Mucosa of stomach (tissue), 1 donor: ENCODE data around the gene BHLHE23.

ENCODE experiments used
- H3K27me3 ChIP-seq: one replicate; pipeline ENCODE4 v1.7.0; 2013; ENCODE audit warnings: mild to moderate bottlenecking, low read length; ENCODE audit not compliant: control insufficient read depth, insufficient read depth
- H3K36me3 ChIP-seq: one replicate; pipeline ENCODE4 v1.7.0; 2013; ENCODE audit warnings: low read length; ENCODE audit not compliant: control insufficient read depth, insufficient read depth
- H3K4me1 ChIP-seq: one replicate; pipeline ENCODE4 v1.7.0; 2013; ENCODE audit warnings: mild to moderate bottlenecking, low read length; ENCODE audit not compliant: control insufficient read depth, insufficient read depth
- H3K4me3 ChIP-seq: one replicate; pipeline ENCODE4 v1.7.0; 2013; ENCODE audit warnings: low read length
- H3K9ac ChIP-seq: one replicate; pipeline ENCODE4 v1.7.0; 2013; ENCODE audit warnings: mild to moderate bottlenecking, low read length, moderate library complexity
- H3K9me3 ChIP-seq: one replicate; pipeline ENCODE4 v1.7.0; 2013; ENCODE audit warnings: mild to moderate bottlenecking, low read length, moderate library complexity; ENCODE audit not compliant: control insufficient read depth
- donor health status: Pancreatic carcinoma.

Gene BHLHE23

GRCh38 chr20:62976886-62977285 is 29.9 kb downstream of the BHLHE23 start:
- H3K27me3 ChIP-seq: peaks cover 87% of the 10 kb centered on the region
- peaks cover 5% of the 10 kb centered on the region for H3K4me1 ChIP-seq
- H3K9me3 ChIP-seq: no peaks in the 10 kb centered on the region
- no peak overlapping the region for H3K4me3 ChIP-seq
- no peak overlapping the region for H3K9ac ChIP-seq
- no peaks in the 10 kb centered on the region for H3K36me3 ChIP-seq

DNA sequence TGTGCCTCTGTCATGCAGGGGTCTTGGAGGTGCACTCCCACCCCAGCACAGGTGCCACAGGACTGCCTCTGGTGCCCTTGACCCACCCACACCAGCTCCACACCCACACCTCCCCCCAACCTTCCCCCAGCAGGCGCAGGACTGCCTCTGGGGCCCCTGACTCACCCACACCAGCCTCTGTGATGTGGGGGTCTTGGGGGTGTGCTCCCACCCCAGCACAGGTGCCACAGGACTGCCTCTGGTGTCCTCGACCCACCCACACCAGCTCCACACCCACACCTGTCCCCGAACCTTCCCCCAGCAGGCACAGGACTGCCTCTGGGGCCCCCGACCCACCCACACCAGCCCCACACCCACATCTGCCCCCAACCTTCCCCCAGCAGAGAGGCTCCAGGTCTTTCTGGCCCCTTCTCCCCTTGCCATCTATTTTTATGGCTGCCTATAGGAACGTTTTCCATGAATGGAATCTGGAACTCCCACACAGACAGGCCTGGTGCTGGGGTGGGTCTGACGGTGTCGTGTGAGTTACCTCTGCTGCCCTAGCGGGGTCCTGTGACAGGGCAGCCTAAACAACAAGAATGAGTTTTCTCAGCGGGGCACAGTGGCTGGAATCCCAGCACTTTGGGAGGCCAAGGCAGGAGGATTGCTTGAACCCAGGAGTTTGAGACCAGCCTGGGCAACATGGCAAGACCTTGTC is 30.8 kb downstream of the BHLHE23 start:
- Histone ChIP-seq H3K4me1 (peaks cover 5% of the 10 kb centered on the region), H3K9me3 (no peaks in the 10 kb centered on the region), H3K27me3 (peaks cover 86% of the 10 kb centered on the region), H3K4me3 (no peak overlapping the region), H3K36me3 (no peaks in the 10 kb centered on the region), H3K9ac (no peak overlapping the region)

- H3K4me3 ChIP-seq: no peak overlapping the region
- H3K36me3 ChIP-seq: no peaks in the 10 kb centered on the region
- peaks cover 5% of the 10 kb centered on the region for H3K4me1 ChIP-seq
- no peak overlapping the region for H3K9ac ChIP-seq
- peaks cover 88% of the 10 kb centered on the region for H3K27me3 ChIP-seq
- H3K9me3 ChIP-seq: no peaks in the 10 kb centered on the region
Observed at GRCh38 chr20:62975251-62975760, 31.5 kb downstream of the BHLHE23 start.

DNA sequence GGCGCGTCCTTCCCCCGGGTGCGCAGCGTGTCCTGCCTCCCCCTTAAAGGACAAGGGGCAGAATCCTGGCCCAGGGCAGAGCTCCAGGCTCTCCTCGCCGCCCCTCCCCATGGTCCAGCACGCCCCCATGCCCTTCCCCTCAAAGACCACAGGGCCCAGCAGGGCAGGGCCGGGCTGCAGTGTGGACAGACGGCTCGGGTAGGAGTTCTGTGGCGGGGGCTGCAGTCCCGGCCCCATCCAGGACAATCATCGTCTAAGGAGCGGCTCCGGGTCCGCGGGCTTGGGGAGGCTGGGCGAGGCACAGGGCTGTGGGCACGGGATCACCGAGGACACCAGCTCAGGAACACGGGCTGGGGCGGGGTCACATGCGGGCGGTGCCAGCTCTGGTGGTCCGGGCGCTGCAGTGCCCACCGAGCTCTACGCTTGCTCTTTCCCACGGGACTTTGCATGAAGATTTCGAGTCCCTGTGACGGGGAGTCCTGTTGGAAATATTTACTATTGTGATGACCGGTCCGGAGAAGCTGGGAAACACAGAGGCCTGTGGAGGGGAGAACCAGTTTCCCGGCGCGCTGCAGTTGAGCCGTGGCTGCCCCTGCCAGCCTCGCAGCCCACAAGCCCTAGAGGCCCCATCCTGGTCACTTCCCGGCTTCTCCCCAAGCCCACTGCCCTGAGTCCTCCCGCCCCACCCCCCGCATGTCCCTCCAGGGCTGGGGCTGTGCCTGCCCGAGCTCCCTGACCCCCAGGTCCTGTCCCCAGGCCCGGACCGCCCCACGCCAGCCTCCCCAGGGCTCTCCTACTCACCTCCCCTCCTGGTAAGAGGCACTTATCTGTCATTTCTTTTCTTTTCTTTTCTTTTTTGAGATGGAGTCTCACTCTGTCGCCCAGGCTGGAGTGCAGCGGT is 33.7 kb downstream of the BHLHE23 start:
- H3K27me3 ChIP-seq: peaks cover 72% of the 10 kb centered on the region
- H3K4me1 ChIP-seq: peaks cover 5% of the 10 kb centered on the region
- H3K4me3 ChIP-seq: no peak overlapping the region
- no peaks in the 10 kb centered on the region for H3K9me3 ChIP-seq
- no peak overlapping the region for H3K9ac ChIP-seq
- H3K36me3 ChIP-seq: no peaks in the 10 kb centered on the region

- Histone ChIP-seq H3K36me3 (no peaks in the 10 kb centered on the region), H3K4me3 (no peak overlapping the region), H3K27me3 (peaks cover 63% of the 10 kb centered on the region), H3K9ac (no peak overlapping the region), H3K4me1 (peaks cover 5% of the 10 kb centered on the region), H3K9me3 (no peaks in the 10 kb centered on the region)
Observed at GRCh38 chr20:62971950-62972844, 34.6 kb downstream of the BHLHE23 start.

GRCh38 chr20:62971211-62971949 is 35.4 kb downstream of the BHLHE23 start:
- Histone ChIP-seq H3K4me3 (no peak overlapping the region), H3K4me1 (peaks cover 5% of the 10 kb centered on the region), H3K27me3 (peaks cover 57% of the 10 kb centered on the region), H3K36me3 (no peaks in the 10 kb centered on the region), H3K9ac (no peak overlapping the region), H3K9me3 (no peaks in the 10 kb centered on the region)

DNA sequence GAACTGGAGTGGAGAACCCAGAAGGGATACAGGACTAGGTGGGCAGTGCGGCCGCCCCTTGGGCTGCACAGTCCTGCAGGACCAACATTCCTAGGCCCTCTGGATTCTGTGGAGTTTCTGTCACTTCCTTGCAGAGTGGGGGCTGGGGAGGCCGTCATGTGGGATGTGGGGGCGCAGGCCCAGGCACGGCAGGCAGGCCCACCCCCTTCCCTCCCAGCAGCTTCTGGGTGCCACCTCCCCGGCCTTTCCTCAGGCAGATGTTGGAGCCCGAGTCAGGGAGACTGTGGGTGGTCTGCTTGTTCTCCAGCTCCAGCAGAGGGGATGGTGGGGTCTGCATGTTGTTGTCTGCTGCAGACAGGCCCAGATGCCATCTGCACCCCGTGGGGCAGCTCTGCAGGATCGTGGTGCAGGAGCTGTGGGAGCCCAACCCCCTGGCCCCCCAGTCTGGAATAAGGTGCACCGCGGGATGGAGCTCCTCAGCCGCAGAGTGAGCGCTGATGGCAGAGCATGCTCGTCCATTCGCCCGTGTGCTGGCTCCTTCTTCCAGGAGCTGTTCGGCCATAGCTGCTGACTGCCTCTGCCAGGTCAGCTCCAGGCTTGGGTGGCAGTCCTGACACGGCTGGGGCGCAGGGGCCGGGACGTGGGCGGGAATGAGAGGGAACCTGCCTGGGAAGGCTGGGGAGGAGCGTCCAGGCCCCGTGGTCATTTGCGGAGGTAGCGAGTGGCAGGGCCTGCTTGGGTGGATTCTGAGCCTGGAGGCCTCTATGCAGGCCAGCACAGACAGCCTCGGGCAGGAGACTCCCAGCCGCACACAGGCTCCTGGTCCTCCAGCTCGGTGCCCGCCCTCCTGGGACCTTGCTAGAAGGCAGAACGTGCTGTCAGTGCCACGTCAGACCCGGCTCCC is 36.2 kb downstream of the BHLHE23 start:
- H3K4me1 ChIP-seq: peaks cover 5% of the 10 kb centered on the region
- H3K27me3 ChIP-seq: peaks cover 48% of the 10 kb centered on the region
- H3K9ac ChIP-seq: no peak overlapping the region
- H3K36me3 ChIP-seq: no peaks in the 10 kb centered on the region
- no peak overlapping the region for H3K4me3 ChIP-seq
- H3K9me3 ChIP-seq: no peaks in the 10 kb centered on the region

- Histone ChIP-seq H3K9ac (no peak overlapping the region), H3K4me3 (no peak overlapping the region), H3K4me1 (peaks cover 5% of the 10 kb centered on the region), H3K9me3 (no peaks in the 10 kb centered on the region), H3K36me3 (no peaks in the 10 kb centered on the region), H3K27me3 (peaks cover 42% of the 10 kb centered on the region)
Observed at GRCh38 chr20:62969939-62970306, 36.8 kb downstream of the BHLHE23 start.

DNA sequence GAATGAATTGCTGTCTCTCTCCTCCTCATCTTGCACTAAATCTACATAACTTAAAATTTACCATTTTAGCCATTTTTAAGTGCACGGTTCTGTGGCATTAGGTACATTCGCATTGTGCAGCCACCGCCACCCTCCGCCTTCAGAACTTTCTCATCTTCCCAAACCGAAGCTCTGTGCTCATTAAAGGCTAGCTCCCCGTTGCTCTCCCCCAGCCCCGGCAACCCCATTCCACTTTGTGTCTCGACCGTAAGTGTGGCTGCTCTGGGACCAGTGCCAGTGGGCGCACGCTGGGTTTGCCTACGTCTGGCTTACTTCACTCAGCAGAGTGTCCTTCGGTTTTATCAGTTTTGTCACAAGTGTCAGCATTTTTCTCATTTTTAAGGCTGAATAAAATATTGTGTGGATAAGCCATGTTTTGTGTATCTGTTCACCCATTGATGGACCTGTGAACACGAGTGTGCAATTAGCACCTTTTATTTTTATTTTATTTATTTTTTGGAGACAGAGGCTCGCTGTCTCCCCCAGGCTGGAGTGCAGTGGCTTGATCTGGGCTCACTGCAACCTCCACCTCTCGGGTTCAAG is 37.5 kb downstream of the BHLHE23 start:
- Histone ChIP-seq H3K27me3 (peaks cover 36% of the 10 kb centered on the region), H3K4me3 (no peak overlapping the region), H3K36me3 (no peaks in the 10 kb centered on the region), H3K4me1 (peaks cover 5% of the 10 kb centered on the region), H3K9me3 (no peaks in the 10 kb centered on the region), H3K9ac (no peak overlapping the region)

GRCh38 chr20:62968378-62969178 is 38.2 kb downstream of the BHLHE23 start:
- Histone ChIP-seq H3K4me1 (peaks cover 5% of the 10 kb centered on the region), H3K27me3 (peaks cover 29% of the 10 kb centered on the region), H3K4me3 (no peak overlapping the region), H3K9ac (no peak overlapping the region), H3K9me3 (no peaks in the 10 kb centered on the region), H3K36me3 (no peaks in the 10 kb centered on the region)
